H9 (cell line): ENCODE measurements around the gene WBP1L. TPM values are rescaled to one million over a fixed set of nuclear protein-coding genes. Genes with fewer than 3 reads are reported as not detected.

Source experiments
- DNase-seq: peaks from one replicate; pipeline ENCODE4 v3.0.0-alpha.2; 2017
- H2AFZ ChIP-seq: one replicate; pipeline ENCODE4 v1.6.1; 2013; ENCODE audit warnings: mild to moderate bottlenecking, low read length, control low read depth, moderate library complexity
- H2AK5ac ChIP-seq: 2 replicates; pipeline ENCODE4 v1.6.1; 2013; ENCODE audit warnings: low read length, control low read depth, mixed read lengths; ENCODE audit not compliant: insufficient read length
- H2BK120ac ChIP-seq: one replicate; pipeline ENCODE4 v1.6.1; 2013; ENCODE audit warnings: low read depth, mild to moderate bottlenecking, low read length, control low read depth, inconsistent platforms; ENCODE audit not compliant: poor library complexity, severe bottlenecking
- H2BK12ac ChIP-seq: 2 replicates; pipeline ENCODE4 v1.6.1; 2013; ENCODE audit warnings: low read length, control low read depth, mixed read lengths, low read depth; ENCODE audit not compliant: insufficient read length
- H2BK15ac ChIP-seq: 2 replicates; pipeline ENCODE4 v1.6.1; 2013; ENCODE audit warnings: low read depth, low read length, control low read depth
- H2BK20ac ChIP-seq: one replicate; pipeline ENCODE4 v1.6.1; 2013; ENCODE audit warnings: low read depth, mild to moderate bottlenecking, low read length, control low read depth, inconsistent platforms; ENCODE audit not compliant: poor library complexity, severe bottlenecking
- H2BK5ac ChIP-seq: 2 replicates; pipeline ENCODE4 v1.6.1; 2013; ENCODE audit warnings: low read length, control low read depth, mixed read lengths; ENCODE audit not compliant: insufficient read length
- H3K14ac ChIP-seq: 2 replicates; pipeline ENCODE4 v1.6.1; 2013; ENCODE audit warnings: low read length, control low read depth; ENCODE audit not compliant: insufficient read depth
- H3K18ac ChIP-seq: 2 replicates; pipeline ENCODE4 v1.6.1; 2013; ENCODE audit warnings: low read depth, mild to moderate bottlenecking, mixed read lengths, low read length, control low read depth; ENCODE audit not compliant: insufficient read length
- H3K23ac ChIP-seq: 2 replicates; pipeline ENCODE4 v1.6.1; 2013; ENCODE audit warnings: low read length, control low read depth, mixed read lengths, low read depth; ENCODE audit not compliant: insufficient read length
- H3K23me2 ChIP-seq: 2 replicates; pipeline ENCODE4 v1.6.1; 2013; ENCODE audit warnings: low read depth, mild to moderate bottlenecking, mixed read lengths, low read length, control low read depth; ENCODE audit not compliant: insufficient read length, poor library complexity, severe bottlenecking
- H3K27ac ChIP-seq: 2 replicates; pipeline ENCODE4 v1.5.1; 2013; ENCODE audit warnings: low read length, control low read depth, mixed read lengths, low read depth; ENCODE audit not compliant: insufficient read length
- H3K27me3 ChIP-seq: 2 replicates; pipeline ENCODE4 v1.6.1; 2013; ENCODE audit warnings: low read length, control low read depth, inconsistent platforms; ENCODE audit not compliant: insufficient read depth
- H3K4ac ChIP-seq: 2 replicates; pipeline ENCODE4 v1.6.1; 2013; ENCODE audit warnings: low read depth, mild to moderate bottlenecking, control low read depth, inconsistent platforms, low read length, moderate library complexity
- H3K4me1 ChIP-seq: 2 replicates; pipeline ENCODE4 v1.6.1; 2013; ENCODE audit warnings: low read length, control low read depth, inconsistent platforms; ENCODE audit not compliant: insufficient read depth
- H3K4me2 ChIP-seq: 2 replicates; pipeline ENCODE4 v1.6.1; 2013; ENCODE audit warnings: low read length, control low read depth, mixed read lengths; ENCODE audit not compliant: insufficient read length, insufficient read depth
- H3K56ac ChIP-seq: 2 replicates; pipeline ENCODE4 v1.6.1; 2013; ENCODE audit warnings: low read depth, mild to moderate bottlenecking, mixed read lengths, low read length, control low read depth; ENCODE audit not compliant: insufficient read length
- H3K79me1 ChIP-seq: 2 replicates; pipeline ENCODE4 v1.6.1; 2013; ENCODE audit warnings: low read depth, mild to moderate bottlenecking, moderate library complexity, low read length, control low read depth, inconsistent platforms; ENCODE audit not compliant: insufficient read depth, poor library complexity, severe bottlenecking
- H3K79me2 ChIP-seq: 2 replicates; pipeline ENCODE4 v1.6.1; 2013; ENCODE audit warnings: low read length, control low read depth, inconsistent platforms; ENCODE audit not compliant: insufficient read depth
- H3K9ac ChIP-seq: 2 replicates; pipeline ENCODE4 v1.6.1; 2013; ENCODE audit warnings: low read length, control low read depth, mixed read lengths; ENCODE audit not compliant: insufficient read length; ENCODE audit errors: extremely low read depth
- H3K9me3 ChIP-seq: one replicate; pipeline ENCODE4 v1.6.1; 2013; ENCODE audit warnings: low read depth, low read length, inconsistent platforms; ENCODE audit not compliant: control insufficient read depth
- H3T11ph ChIP-seq: one replicate; pipeline ENCODE4 v1.6.1; 2013; ENCODE audit warnings: mild to moderate bottlenecking, low read length, control low read depth, inconsistent platforms
- H4K20me1 ChIP-seq: one replicate; pipeline ENCODE4 v1.6.1; 2013; ENCODE audit not compliant: control insufficient read depth, insufficient read length, insufficient read depth
- H4K5ac ChIP-seq: 2 replicates; pipeline ENCODE4 v1.6.1; 2013; ENCODE audit warnings: low read depth, mild to moderate bottlenecking, mixed read lengths, low read length, control low read depth; ENCODE audit not compliant: insufficient read length
- H4K8ac ChIP-seq: replicated peaks from 2 replicates; pipeline ENCODE4 v1.6.1; 2013; ENCODE audit warnings: low read length, control low read depth, mixed read lengths, low read depth; ENCODE audit not compliant: insufficient read length
- H4K91ac ChIP-seq: 2 replicates; pipeline ENCODE4 v1.6.1; 2013; ENCODE audit warnings: low read depth, mild to moderate bottlenecking, moderate library complexity, mixed read lengths, low read length, control low read depth; ENCODE audit not compliant: insufficient read length
- H3K27ac Mint-ChIP-seq, 3 experiments: 2 replicates in 2 of 3; 3 replicates in 1 of 3; pipeline ENCODE4 v1.8.0; 2020 to 2021; ENCODE audit warnings: mixed read lengths in 3 of 3, mild to moderate bottlenecking in 1 of 3, moderate library complexity in 1 of 3
- H3K27me3 Mint-ChIP-seq: 2 replicates; pipeline ENCODE4 v1.8.0; 2021; ENCODE audit warnings: low read depth, mild to moderate bottlenecking, moderate library complexity, mixed read lengths
- H3K36me3 Mint-ChIP-seq, 3 experiments: 2 replicates in 2 of 3; 3 replicates in 1 of 3; pipeline ENCODE4 v1.8.0; 2020 to 2021; ENCODE audit warnings: low read depth in 3 of 3, mixed read lengths in 3 of 3; ENCODE audit not compliant: insufficient read depth in 1 of 3
- H3K4me1 Mint-ChIP-seq, 2 experiments: 2 replicates each; pipeline ENCODE4 v1.8.0; 2020; ENCODE audit warnings: mixed read lengths in 2 of 2
- H3K4me3 Mint-ChIP-seq, 2 experiments: 2 replicates in 1 of 2; 3 replicates in 1 of 2; pipeline ENCODE4 v1.8.0; 2020 to 2021; ENCODE audit warnings: mild to moderate bottlenecking in 2 of 2, mixed read lengths in 2 of 2, moderate library complexity in 1 of 2
- H3K9me3 Mint-ChIP-seq, 2 experiments: 2 replicates in 1 of 2; 3 replicates in 1 of 2; pipeline ENCODE4 v1.8.0; 2020; ENCODE audit warnings: mild to moderate bottlenecking in 2 of 2, mixed read lengths in 2 of 2, moderate library complexity in 1 of 2
- CTCF ChIP-seq: fragments of 200-600 bp; sonication (generic); conservative IDR thresholded peaks from 3 replicates; pipeline ENCODE4 v1.8.0; 2021; ENCODE audit warnings: antibody characterized with exemption, mild to moderate bottlenecking
- WGBS: extraction: QIAGEN DNeasy Blood & Tissue Kit; methylation state at CpG from one replicate; pipeline ENCODE4 v1.1.7; 2013; ENCODE audit warnings: missing lambda C conversion rate, low lambda C conversion rate, mixed read lengths; ENCODE audit not compliant: insufficient read length; ENCODE audit errors: extremely low coverage; 5-methylcytosine and 5-hydroxymethylcytosine counted together
- total RNA-seq: library from RNA; stranded (reverse); gene quantifications from 2 replicates; pipeline ENCODE4 v1.2.1, GENCODE V29; 2021

The WBP1L gene
- total RNA-seq, 1 experiment from 2014 or later, result 23.8 TPM

- Mint-ChIP-seq H3K4me3 (no peak overlapping the region), H3K9me3 (no peaks in the 10 kb centered on the region), H3K4me1 (peaks cover 20 to 21% of the 10 kb centered on the region in 2 experiments), H3K36me3 (peaks cover 1 to 7% (median 5%) of the 10 kb centered on the region in 3 experiments; a peak in 6 of 7 replicates), H3K27me3 (no peaks in the 10 kb centered on the region), H3K27ac (0 out of 7 replicates have a peak overlapping the region, but pooled peaks of 1 of the 3 experiments have one; percentile 19)
- Histone ChIP-seq H4K5ac (no peak overlapping the region), H3K79me1 (peaks cover 3% of the 10 kb centered on the region), H3K56ac (no peak overlapping the region), H2BK120ac (no peak overlapping the region), H3K79me2 (no peaks in the 10 kb centered on the region), H3K9ac (no peak overlapping the region), H3K14ac (no peak overlapping the region), H3T11ph (no peak overlapping the region), H3K4me1 (peaks cover 9% of the 10 kb centered on the region; the same call in 1 of the 2 replicates), H3K23me2 (no peaks in the 10 kb centered on the region), H2AK5ac (no peak overlapping the region), H3K4me2 (no peak overlapping the region), H3K9me3 (no peaks in the 10 kb centered on the region), H3K4ac (no peak overlapping the region), H2BK5ac (no peak overlapping the region), H2AFZ (no peak overlapping the region), H3K18ac (no peak overlapping the region), H4K8ac (no peak overlapping the region), H4K20me1 (peaks cover 3% of the 10 kb centered on the region), H2BK20ac (no peak overlapping the region), H3K27me3 (no peaks in the 10 kb centered on the region), H2BK12ac (no peak overlapping the region), H2BK15ac (no peak overlapping the region), H3K23ac (no peak overlapping the region), H4K91ac (no peak overlapping the region), H3K27ac (no peak overlapping the region)
- WGBS, result no CpG with 5 or more reads among the region's 15 CpGs
- TF ChIP-seq CTCF, result no peak
- DNase-seq, result no peak
Observed at GRCh38 chr10:102795453-102796406, 52.0 kb downstream of the WBP1L start.
